K562 (cell line): Measurements from ENCODE around the gene CD74. TPM values are rescaled to one million over a fixed set of nuclear protein-coding genes. Genes with fewer than 3 reads are reported as not detected.

Experiments
- CCAR2 ChIP-seq: fragments of 200-400 bp; formaldehyde crosslinking; IDR thresholded peaks from 2 replicates; pipeline ENCODE4 v1.6.1; 2017; ENCODE audit warnings: mild to moderate bottlenecking, low read depth, low read length
- CHD7 ChIP-seq: fragments of 200-600 bp; sonication (generic); IDR thresholded peaks from one replicate; pipeline ENCODE4 v1.6.1; 2012; ENCODE audit warnings: mild to moderate bottlenecking, low read depth, low read length, inconsistent platforms
- COPS2 ChIP-seq: fragments of 450-650 bp; conservative IDR thresholded peaks from 2 replicates; pipeline ENCODE4 v1.6.1; 2016; ENCODE audit warnings: mild to moderate bottlenecking, moderate library complexity
- ELF2 ChIP-seq: fragments of 250-450 bp; sonication (Bioruptor Pico); IDR thresholded peaks from 2 replicates; pipeline ENCODE4 v1.5.0; 2021; ENCODE audit warnings: mild to moderate bottlenecking
- GABPA ChIP-seq: fragments of 200-800 bp; sonication (Bioruptor generic); conservative IDR thresholded peaks from 2 replicates; pipeline ENCODE4 v1.6.1; 2016; ENCODE audit warnings: low read depth, missing genetic modification characterization, missing compliant biosample characterization
- NR1H2 ChIP-seq: sonication (generic); formaldehyde crosslinking; IDR thresholded peaks from 2 replicates; pipeline ENCODE4 v1.4.0; 2020; ENCODE audit warnings: mild to moderate bottlenecking, missing genetic modification reagents
- SPI1 ChIP-seq: IDR thresholded peaks from 2 replicates; pipeline ENCODE4 v1.6.1; 2011; ENCODE audit warnings: low read depth, low read length, control low read depth, borderline replicate concordance
- SUPT5H ChIP-seq: fragments of 450-650 bp; IDR thresholded peaks from 2 replicates; pipeline ENCODE4 v1.6.1; 2016
- ZBTB11 ChIP-seq, 3 experiments: fragments of 200-800 bp in 1 of 3; fragments of 250-450 bp in 1 of 3; fragments of 450-650 bp in 1 of 3; sonication (Bioruptor Pico) in 1 of 3; sonication (Bioruptor generic) in 1 of 3; formaldehyde crosslinking in 1 of 3; IDR thresholded peaks; 2 replicates each; pipeline versions ENCODE4 v1.6.1 to v1.8.0; 2016 to 2022; ENCODE audit warnings: mild to moderate bottlenecking in 2 of 3, missing genetic modification characterization in 2 of 3, missing compliant biosample characterization in 1 of 3, moderate library complexity in 1 of 3
- ZNF12 ChIP-seq: sonication (generic); formaldehyde crosslinking; IDR thresholded peaks from 2 replicates; pipeline ENCODE4 v1.4.0; 2020; ENCODE audit warnings: mild to moderate bottlenecking, missing genetic modification reagents
- polyA plus RNA-seq, 8 experiments: library from polyadenylated mRNA; depleted of rRNA in 4 of 8; stranded (reverse) in 5 of 8; unstranded in 3 of 8; fragments of >200 nt; fragmentation: Nextera tagmentation in 2 of 8; fragmentation: Illumina TruSeq in 1 of 8; extraction: Ambion mirVana in 2 of 8; extraction: Trizol in 1 of 8; gene quantifications; 2 replicates each; pipeline versions ENCODE4 v1.2.1 to v1.2.3, GENCODE V29; 2011 to 2014; ENCODE audit warnings: inconsistent platforms in 1 of 8, missing spikeins in 1 of 8
- total RNA-seq, 7 experiments: library from RNA; depleted of rRNA in 6 of 7; stranded (reverse); fragments of >200 nt in 6 of 7; fragmentation: Illumina TruSeq in 2 of 7; extraction: Trizol in 2 of 7; gene quantifications; 2 replicates each; pipeline versions ENCODE4 v1.2.1 to v1.2.3, GENCODE V29; 2011 to 2021; ENCODE audit warnings: low replicate concordance in 1 of 7

Gene CD74
- total and polyA plus RNA-seq, 9 of the 15 experiments (the other 6 are each of a cell fraction or from before 2014, with no cell fraction given), result 0.07 to 4.8 (median 0.32) TPM

DNA sequence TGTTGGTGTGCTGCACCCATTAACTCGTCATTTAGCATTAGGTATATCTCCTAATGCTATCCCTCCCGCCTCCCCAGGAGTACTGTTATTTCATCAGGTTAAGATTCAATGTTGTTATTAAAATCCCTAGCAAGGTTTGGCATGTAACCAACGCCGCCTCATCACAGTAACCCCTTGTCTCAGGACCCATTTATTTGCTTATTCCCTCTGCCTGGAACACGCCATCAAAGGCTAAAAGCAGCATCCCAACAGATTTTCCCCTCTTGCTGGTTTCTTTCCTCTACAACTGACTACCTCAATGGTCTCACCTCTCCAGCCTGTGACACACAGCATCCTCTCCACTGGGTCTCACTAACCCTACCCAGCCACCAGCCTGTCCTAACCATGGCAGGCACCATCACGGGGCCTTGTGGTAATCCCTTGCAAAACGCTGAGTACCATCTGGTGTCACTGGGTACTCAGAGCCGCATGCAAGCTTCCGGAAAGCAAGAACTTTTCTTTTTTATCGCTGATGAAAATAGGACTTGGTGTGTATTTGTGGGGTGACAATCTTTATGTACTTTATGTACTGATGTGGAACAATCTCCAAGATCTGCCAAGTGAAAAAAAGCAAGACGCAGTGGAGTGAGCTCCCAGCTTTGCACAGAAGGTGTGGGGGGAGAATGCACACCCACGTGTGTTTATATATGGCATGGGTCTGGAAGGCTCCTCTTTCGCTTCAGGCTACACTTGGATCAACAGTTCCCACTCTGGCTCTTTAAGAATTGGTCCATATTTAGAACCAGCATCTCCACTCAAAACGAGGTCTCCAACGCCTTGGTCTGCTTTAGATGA lies 30.7 kb upstream of the CD74 start (continued):
- no peak for TF ChIP-seq ZBTB11 (CRISPR knock-in tag; IDR thresholded peaks at IDR 0.05)
- TF ChIP-seq COPS2, result no peak
- no peak for TF ChIP-seq NR1H2 (CRISPR knock-in tag)
- TF ChIP-seq ZNF12 (CRISPR knock-in tag), result no peak
- no peak for TF ChIP-seq CHD7
- TF ChIP-seq SUPT5H, result peak; percentile 94
- no peak for TF ChIP-seq ELF2 (CRISPR knock-in tag)
- no peak for TF ChIP-seq GABPA (tag)
- no peak for TF ChIP-seq CCAR2
- TF ChIP-seq SPI1, result no peak
